Stimulated activated naive CD8-positive, alpha-beta T cell treated with anti-CD3 and anti-CD28 coated beads, Interleukin-15, amount 100 ng/mL, for 72 hours (primary cell): ENCODE results near the gene MAPKBP1.
A peak's percentile ranks its signal among the peaks of the same experiment; 100 is the strongest.

ENCODE experiments used
- ATAC-seq: fragments of 150-1000 bp; cut with Tn5 transposase; 2 replicates; pipeline ENCODE4 v1.10.0; 2021; ENCODE audit warnings: mild to moderate bottlenecking, moderate library complexity
- DNase-seq, 2 donors: peaks; one replicate each; pipeline ENCODE4 v3.0.0; 2021 to 2022
- H3K27ac Mint-ChIP-seq, 2 donors: one replicate each; pipeline ENCODE4 v1.8.0; 2022; ENCODE audit warnings: mild to moderate bottlenecking in 2 of 2, mixed read lengths in 2 of 2, moderate library complexity in 2 of 2
- H3K27me3 Mint-ChIP-seq: one replicate; pipeline ENCODE4 v1.8.0; 2022; ENCODE audit warnings: mixed read lengths
- H3K4me1 Mint-ChIP-seq: one replicate; pipeline ENCODE4 v1.8.0; 2022; ENCODE audit warnings: mild to moderate bottlenecking, mixed read lengths
- H3K4me3 Mint-ChIP-seq, 2 donors: one replicate each; pipeline ENCODE4 v1.8.0; 2022; ENCODE audit warnings: mild to moderate bottlenecking in 2 of 2, mixed read lengths in 2 of 2, moderate library complexity in 1 of 2
- H3K9me3 Mint-ChIP-seq, 2 donors: one replicate each; pipeline ENCODE4 v1.8.0; 2022; ENCODE audit warnings: mixed read lengths in 2 of 2

MAPKBP1 gene

GRCh38 chr15:41778521-41778920 lies 4.2 kb downstream of the MAPKBP1 start:
- Mint-ChIP-seq H3K4me3 (no peak overlapping the region), H3K27ac (no peak overlapping the region), H3K4me1 (peaks cover 77% of the 10 kb centered on the region), H3K9me3 (no peaks in the 10 kb centered on the region), H3K27me3 (no peaks in the 10 kb centered on the region)
- ATAC-seq, result no peak
- DNase-seq, result no peak

DNA sequence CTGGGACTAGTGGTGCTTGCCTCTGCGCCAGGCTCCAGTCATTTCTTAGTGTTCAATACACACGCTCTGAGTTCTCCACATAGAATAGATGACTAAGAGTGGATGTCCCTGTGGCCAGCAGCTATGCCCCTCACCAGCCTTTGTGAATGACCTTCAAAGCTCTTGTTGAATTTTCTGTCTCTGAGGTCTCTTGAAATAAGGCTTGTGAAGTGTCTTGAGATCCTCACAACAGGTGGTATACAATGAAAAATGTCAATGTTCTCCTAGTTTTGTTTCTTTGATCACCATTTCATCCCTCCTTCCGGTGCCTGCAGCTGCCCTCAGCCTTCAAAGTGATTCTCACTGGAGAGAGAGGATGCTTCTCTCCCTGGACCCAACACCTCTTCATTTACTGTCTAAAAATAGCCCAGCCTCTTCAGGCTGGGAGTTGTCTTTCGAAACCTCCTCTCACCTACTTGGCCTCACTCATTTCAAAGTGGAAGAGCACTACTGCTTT lies 5.4 kb downstream of the MAPKBP1 start:
- no peak overlapping the region for H3K4me3 Mint-ChIP-seq
- no peak for ATAC-seq

DNA sequence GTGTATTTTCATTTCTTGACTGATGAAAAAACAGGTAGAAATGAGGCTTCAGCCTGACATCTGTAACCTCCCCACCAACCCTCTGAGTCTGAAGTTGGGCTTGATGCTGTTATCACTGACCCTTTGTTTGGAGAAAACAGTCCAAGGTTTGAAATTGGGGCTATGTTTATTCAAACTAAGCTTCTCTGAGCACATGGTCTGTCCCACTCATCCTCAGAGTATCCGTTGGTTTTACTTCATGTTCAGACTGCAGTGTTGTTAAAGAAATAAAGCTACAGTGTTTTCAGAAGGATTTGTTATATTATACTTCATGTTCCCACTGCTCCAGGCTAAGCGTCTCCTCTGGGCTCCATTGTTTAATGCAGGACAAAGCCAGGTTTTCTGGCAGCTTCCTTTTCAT lies 6.0 kb downstream of the MAPKBP1 start:
- Mint-ChIP-seq H3K4me1 (peaks cover 66% of the 10 kb centered on the region), H3K27me3 (no peaks in the 10 kb centered on the region), H3K9me3 (no peaks in the 10 kb centered on the region), H3K27ac (peak overlapping the region in 1 of 2 donors; percentile 5), H3K4me3 (no peak overlapping the region)
- DNase-seq, result no peak
- no peak for ATAC-seq

More for the DNA sequence above, 5.4 kb downstream of the MAPKBP1 start:
- Mint-ChIP-seq H3K4me1 (peaks cover 72% of the 10 kb centered on the region), H3K9me3 (no peaks in the 10 kb centered on the region), H3K27me3 (no peaks in the 10 kb centered on the region), H3K27ac (peak overlapping the region; percentile 2 to 90)
- DNase-seq, result no peak

- Mint-ChIP-seq H3K27ac (no peak overlapping the region), H3K4me3 (no peak overlapping the region)
Observed at GRCh38 chr15:41780727-41781126, 6.4 kb downstream of the MAPKBP1 start.

DNA sequence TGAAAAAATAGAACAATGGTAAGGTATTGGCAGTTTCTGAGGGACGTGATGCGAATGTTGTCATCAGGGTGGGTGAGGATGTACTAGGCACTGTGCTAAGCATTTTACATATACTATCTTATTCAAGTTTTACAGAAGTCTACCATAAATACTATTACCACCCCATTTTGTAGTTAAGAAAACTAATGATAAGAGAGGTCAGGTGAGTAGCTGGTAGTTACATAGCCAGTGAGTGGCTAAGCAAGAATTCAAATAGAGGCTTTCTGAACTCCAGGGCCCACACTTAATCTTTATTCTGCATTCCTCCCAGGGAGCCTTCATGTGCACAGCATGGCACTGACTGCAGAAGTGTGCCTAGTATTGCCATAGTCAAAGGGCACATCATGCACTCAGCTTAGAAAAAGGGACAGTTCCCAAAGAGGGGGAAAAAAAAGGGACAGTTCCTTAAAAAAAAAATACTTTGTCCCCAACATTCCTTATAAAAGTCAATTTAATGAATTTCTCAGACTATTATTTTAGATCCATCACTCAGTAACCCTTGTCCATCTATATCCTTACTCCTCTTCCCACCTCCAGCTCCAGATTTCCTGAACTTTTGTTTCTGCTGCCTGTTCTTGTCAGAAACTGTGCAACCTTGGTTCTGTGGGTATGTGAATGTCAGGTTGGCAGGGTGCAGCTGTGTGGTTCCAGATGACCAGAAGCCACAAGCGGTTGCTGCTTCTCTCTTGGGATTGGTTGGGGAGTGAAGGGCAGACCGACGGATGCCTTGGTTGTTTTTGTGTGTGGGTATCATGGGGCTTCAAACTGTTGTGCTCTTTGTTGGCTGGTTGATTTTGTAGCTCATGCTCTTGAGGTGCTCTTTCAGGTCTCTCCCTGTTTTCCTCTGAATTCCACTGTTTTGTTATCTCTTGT lies 8.3 kb downstream of the MAPKBP1 start:
- H3K9me3 Mint-ChIP-seq, result no peaks in the 10 kb centered on the region
- DNase-seq (no peak), ATAC-seq (no peak)
- peaks cover 43% of the 10 kb centered on the region for H3K4me1 Mint-ChIP-seq
- no peak overlapping the region for H3K4me3 Mint-ChIP-seq
- H3K27ac Mint-ChIP-seq, result no peak overlapping the region
- H3K27me3 Mint-ChIP-seq, result no peaks in the 10 kb centered on the region

More at GRCh38 chr15:41780727-41781126, 6.4 kb downstream of the MAPKBP1 start:
- Mint-ChIP-seq H3K27me3 (no peaks in the 10 kb centered on the region), H3K4me1 (peaks cover 62% of the 10 kb centered on the region), H3K9me3 (no peaks in the 10 kb centered on the region)
- ATAC-seq, result no peak
- no peak for DNase-seq

DNA sequence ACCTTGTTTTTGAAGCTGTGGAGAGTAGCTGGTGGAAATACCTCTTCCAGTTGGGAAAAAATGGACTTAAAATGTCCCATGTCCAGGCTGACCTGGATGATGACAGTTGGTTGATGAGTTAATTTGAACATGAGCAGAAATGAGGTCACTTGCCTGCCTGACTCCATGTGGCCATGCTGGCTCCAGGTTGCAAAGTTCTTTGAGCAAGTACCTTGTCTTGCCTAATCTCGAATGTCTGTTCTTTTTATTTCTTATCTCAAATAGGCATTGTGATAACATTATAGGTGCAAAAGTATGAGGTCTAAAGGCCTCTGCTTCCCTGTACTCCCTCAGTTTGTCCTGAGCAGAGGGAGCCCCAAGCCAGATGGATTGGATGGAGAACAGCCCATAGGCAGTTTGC lies 9.0 kb downstream of the MAPKBP1 start:
- ATAC-seq, result no peak
- Mint-ChIP-seq H3K27ac (no peak overlapping the region), H3K4me1 (peaks cover 38% of the 10 kb centered on the region), H3K9me3 (no peaks in the 10 kb centered on the region), H3K4me3 (no peak overlapping the region), H3K27me3 (no peaks in the 10 kb centered on the region)
- no peak for DNase-seq

DNA sequence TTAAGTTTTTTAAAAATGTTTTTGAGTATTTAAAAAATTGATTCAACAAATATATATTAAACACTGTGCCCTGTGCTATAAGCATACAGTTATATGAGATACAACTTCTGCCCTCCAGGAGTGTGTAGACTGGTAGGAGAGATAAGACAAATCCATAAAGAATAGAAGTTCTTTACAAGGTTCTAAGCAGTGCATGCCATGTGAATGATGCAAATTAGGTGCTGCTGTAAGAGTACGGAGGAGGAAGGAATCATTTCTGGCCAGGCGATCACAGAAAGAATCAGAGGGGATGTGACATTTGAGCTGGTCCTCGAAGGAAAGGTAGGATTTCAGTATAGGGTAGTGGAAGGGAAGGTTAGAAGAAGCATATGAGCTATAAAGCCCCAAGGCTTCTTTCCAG lies 14.0 kb downstream of the MAPKBP1 start:
- DNase-seq (no peak), ATAC-seq (no peak)
- Mint-ChIP-seq H3K4me3 (no peak overlapping the region), H3K27me3 (no peaks in the 10 kb centered on the region), H3K9me3 (no peaks in the 10 kb centered on the region), H3K4me1 (peaks cover 46% of the 10 kb centered on the region), H3K27ac (no peak overlapping the region)

- DNase-seq, result no peak
- Mint-ChIP-seq H3K4me3 (no peak overlapping the region), H3K27ac (no peak overlapping the region), H3K9me3 (no peaks in the 10 kb centered on the region), H3K4me1 (peaks cover 45% of the 10 kb centered on the region), H3K27me3 (no peaks in the 10 kb centered on the region)
- ATAC-seq, result no peak
Observed at GRCh38 chr15:41789236-41789635, 15.0 kb downstream of the MAPKBP1 start.

GRCh38 chr15:41789662-41790061 lies 15.4 kb downstream of the MAPKBP1 start:
- Mint-ChIP-seq H3K27ac (no peak overlapping the region), H3K4me1 (peaks cover 45% of the 10 kb centered on the region), H3K9me3 (no peaks in the 10 kb centered on the region), H3K4me3 (no peak overlapping the region), H3K27me3 (no peaks in the 10 kb centered on the region)
- DNase-seq (no peak), ATAC-seq (no peak)

DNA sequence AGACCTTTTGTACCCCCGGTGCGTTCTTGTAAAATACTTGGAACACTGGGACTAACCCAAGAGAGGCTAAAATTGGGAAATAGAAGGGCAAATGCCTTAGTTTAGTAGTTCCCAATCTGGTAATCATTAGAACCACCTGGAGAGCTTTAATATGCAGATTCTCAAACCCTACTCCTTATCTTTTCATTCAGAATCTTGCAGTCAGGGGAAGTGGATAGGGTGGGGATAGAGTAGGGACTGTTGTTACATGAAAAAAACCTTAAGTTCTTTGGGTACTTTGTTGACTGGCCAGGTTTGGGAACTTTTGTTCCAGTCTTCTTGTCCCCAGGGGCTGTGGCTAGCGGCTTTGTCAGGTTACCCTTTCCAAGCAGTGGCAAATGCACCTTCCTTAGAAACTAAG lies 15.9 kb downstream of the MAPKBP1 start:
- Mint-ChIP-seq H3K27me3 (no peaks in the 10 kb centered on the region), H3K27ac (no peak overlapping the region), H3K4me1 (peaks cover 48% of the 10 kb centered on the region), H3K4me3 (no peak overlapping the region), H3K9me3 (no peaks in the 10 kb centered on the region)
- DNase-seq (no peak), ATAC-seq (no peak)

DNA sequence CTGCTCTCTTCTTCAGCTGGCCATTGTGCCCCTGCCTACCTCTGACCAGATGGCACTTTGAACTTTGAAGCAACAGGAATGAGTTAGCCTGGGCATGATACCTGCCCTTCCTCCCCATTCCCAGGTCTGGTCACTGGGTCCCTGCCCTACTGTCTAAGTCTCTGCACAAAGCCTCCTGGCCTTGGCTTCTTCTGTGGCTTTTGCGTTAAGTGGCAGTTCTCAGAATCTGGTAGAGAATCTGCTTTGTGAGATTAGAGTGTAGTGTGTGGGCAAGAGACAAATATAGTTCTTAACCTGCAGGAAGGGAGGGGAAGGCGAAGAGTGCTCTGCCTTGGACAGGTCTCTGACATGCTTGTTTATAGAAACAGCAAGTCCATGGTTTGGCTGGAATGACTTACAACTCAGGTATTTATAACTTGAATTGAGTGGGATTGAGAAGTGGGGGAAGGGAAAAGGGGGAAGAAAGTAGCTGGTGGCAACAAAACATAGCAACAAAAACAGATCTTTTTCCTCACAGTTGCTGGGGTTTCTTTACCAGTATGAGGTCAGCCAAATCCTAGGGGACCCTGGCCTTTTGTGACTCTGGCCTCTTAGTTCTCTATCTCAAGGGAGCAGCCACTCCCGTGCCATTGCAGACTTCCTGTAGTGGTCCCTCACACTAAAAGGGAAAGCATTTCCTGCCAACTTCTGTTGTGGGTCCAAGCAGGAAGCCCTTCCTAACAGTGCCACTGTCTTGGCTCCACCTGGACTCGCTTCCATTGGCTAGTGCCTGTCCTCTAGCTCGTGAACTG lies 16.7 kb downstream of the MAPKBP1 start:
- H3K4me3 Mint-ChIP-seq, result peak overlapping the region; percentile 38 to 42

DNA sequence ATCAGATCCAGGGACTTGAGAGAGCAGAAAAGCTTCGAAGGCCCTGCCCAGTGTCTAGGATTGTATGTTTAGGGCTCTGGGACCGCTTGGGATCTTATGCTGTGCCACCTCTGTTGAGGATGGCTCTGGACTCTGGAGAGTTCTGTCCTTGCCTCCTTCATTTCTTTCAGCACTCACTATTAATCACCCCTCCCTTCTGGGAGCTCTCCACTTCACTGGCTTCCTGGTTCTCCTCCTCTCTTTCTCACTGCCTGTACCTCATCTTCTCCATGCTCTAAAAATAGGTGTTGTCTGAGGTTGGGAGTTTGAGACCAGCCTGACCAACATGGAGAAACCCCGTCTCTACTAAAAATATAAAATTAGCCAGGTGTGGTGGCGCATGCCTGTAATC lies 17.3 kb downstream of the MAPKBP1 start:
- DNase-seq (no peak), ATAC-seq (no peak)
- Mint-ChIP-seq H3K27ac (peak overlapping the region; percentile 5 to 62), H3K27me3 (no peaks in the 10 kb centered on the region), H3K9me3 (no peaks in the 10 kb centered on the region), H3K4me1 (peaks cover 61% of the 10 kb centered on the region), H3K4me3 (peak overlapping the region in 1 of 2 donors; percentile 38)

More for the DNA sequence above, 16.7 kb downstream of the MAPKBP1 start:
- Mint-ChIP-seq H3K4me1 (peaks cover 56% of the 10 kb centered on the region), H3K9me3 (no peaks in the 10 kb centered on the region), H3K27me3 (no peaks in the 10 kb centered on the region), H3K27ac (peak overlapping the region; percentile 81 to 83)
- DNase-seq, result no peak
- ATAC-seq, result peak; percentile 57

- Mint-ChIP-seq H3K9me3 (no peaks in the 10 kb centered on the region), H3K27me3 (no peaks in the 10 kb centered on the region), H3K4me1 (peaks cover 62% of the 10 kb centered on the region), H3K27ac (peak overlapping the region in 1 of 2 donors; percentile 44), H3K4me3 (peak overlapping the region in 1 of 2 donors; percentile 9)
- no peak for DNase-seq
- ATAC-seq, result no peak
Observed at GRCh38 chr15:41792000-41792637, 17.8 kb downstream of the MAPKBP1 start.

GRCh38 chr15:41794081-41794480 lies 19.8 kb downstream of the MAPKBP1 start:
- H3K4me3 Mint-ChIP-seq, result no peak overlapping the region

GRCh38 chr15:41795996-41796856 lies 21.9 kb downstream of the MAPKBP1 start:
- no peak for DNase-seq
- no peaks in the 10 kb centered on the region for H3K9me3 Mint-ChIP-seq
- no peaks in the 10 kb centered on the region for H3K27me3 Mint-ChIP-seq
- H3K4me1 Mint-ChIP-seq, result peaks cover 45% of the 10 kb centered on the region
- no peak for ATAC-seq
- H3K27ac Mint-ChIP-seq, result peak overlapping the region in 1 of 2 donors; percentile 84
- H3K4me3 Mint-ChIP-seq, result no peak overlapping the region

More at GRCh38 chr15:41794081-41794480, 19.8 kb downstream of the MAPKBP1 start:
- peaks cover 60% of the 10 kb centered on the region for H3K4me1 Mint-ChIP-seq
- DNase-seq, result no peak
- no peaks in the 10 kb centered on the region for H3K9me3 Mint-ChIP-seq
- no peak for ATAC-seq
- no peak overlapping the region for H3K27ac Mint-ChIP-seq
- no peaks in the 10 kb centered on the region for H3K27me3 Mint-ChIP-seq
